Adipocyte (in vitro differentiated cells): ENCODE measurements around the gene PPP1R37.

ENCODE experiments used
- DNase-seq: peaks from one replicate; pipeline ENCODE4 v3.0.0-alpha.2; 2015; ENCODE audit warnings: low read depth
- H3K27me3 ChIP-seq: replicated peaks from 2 replicates; pipeline ENCODE4 v1.7.0; 2013; ENCODE audit warnings: mild to moderate bottlenecking, low read length, moderate library complexity; ENCODE audit not compliant: control insufficient read depth, insufficient read depth
- H3K36me3 ChIP-seq: 2 replicates; pipeline ENCODE4 v1.7.0; 2013; ENCODE audit warnings: low read length, mild to moderate bottlenecking, moderate library complexity; ENCODE audit not compliant: control insufficient read depth, insufficient read depth, severe bottlenecking
- H3K4me1 ChIP-seq: 2 replicates; pipeline ENCODE4 v1.7.0; 2013; ENCODE audit warnings: mild to moderate bottlenecking, low read length, moderate library complexity; ENCODE audit not compliant: control insufficient read depth, insufficient read depth
- H3K4me3 ChIP-seq: 2 replicates; pipeline ENCODE4 v1.7.0; 2013; ENCODE audit warnings: mild to moderate bottlenecking, low read length, moderate library complexity
- H3K9ac ChIP-seq: 2 replicates; pipeline ENCODE4 v1.7.0; 2013; ENCODE audit warnings: mild to moderate bottlenecking, low read length, moderate library complexity
- H3K9me3 ChIP-seq: 2 replicates; pipeline ENCODE4 v1.7.0; 2013; ENCODE audit warnings: mild to moderate bottlenecking, low read length, moderate library complexity; ENCODE audit not compliant: control insufficient read depth

The PPP1R37 gene

GRCh38 chr19:45087531-45087930 is 5.4 kb upstream of the PPP1R37 start:
- Histone ChIP-seq H3K36me3 (peaks cover 26% of the 10 kb centered on the region), H3K4me1 (peaks cover 8% of the 10 kb centered on the region), H3K4me3 (no peak overlapping the region), H3K9me3 (no peaks in the 10 kb centered on the region), H3K27me3 (no peaks in the 10 kb centered on the region), H3K9ac (no peak overlapping the region)
- no peak for DNase-seq

GRCh38 chr19:45090034-45090433 is 2.9 kb upstream of the PPP1R37 start:
- Histone ChIP-seq H3K4me3 (no peak overlapping the region), H3K9ac (no peak overlapping the region), H3K4me1 (peaks cover 22% of the 10 kb centered on the region), H3K9me3 (no peaks in the 10 kb centered on the region), H3K27me3 (no peaks in the 10 kb centered on the region), H3K36me3 (peaks cover 24% of the 10 kb centered on the region)
- DNase-seq = no peak

- Histone ChIP-seq H3K36me3 (peaks cover 22% of the 10 kb centered on the region), H3K9me3 (no peaks in the 10 kb centered on the region)
These were observed 2.4 kb upstream of the PPP1R37 start for GRCh38 chr19:45090606-45091005.

DNA sequence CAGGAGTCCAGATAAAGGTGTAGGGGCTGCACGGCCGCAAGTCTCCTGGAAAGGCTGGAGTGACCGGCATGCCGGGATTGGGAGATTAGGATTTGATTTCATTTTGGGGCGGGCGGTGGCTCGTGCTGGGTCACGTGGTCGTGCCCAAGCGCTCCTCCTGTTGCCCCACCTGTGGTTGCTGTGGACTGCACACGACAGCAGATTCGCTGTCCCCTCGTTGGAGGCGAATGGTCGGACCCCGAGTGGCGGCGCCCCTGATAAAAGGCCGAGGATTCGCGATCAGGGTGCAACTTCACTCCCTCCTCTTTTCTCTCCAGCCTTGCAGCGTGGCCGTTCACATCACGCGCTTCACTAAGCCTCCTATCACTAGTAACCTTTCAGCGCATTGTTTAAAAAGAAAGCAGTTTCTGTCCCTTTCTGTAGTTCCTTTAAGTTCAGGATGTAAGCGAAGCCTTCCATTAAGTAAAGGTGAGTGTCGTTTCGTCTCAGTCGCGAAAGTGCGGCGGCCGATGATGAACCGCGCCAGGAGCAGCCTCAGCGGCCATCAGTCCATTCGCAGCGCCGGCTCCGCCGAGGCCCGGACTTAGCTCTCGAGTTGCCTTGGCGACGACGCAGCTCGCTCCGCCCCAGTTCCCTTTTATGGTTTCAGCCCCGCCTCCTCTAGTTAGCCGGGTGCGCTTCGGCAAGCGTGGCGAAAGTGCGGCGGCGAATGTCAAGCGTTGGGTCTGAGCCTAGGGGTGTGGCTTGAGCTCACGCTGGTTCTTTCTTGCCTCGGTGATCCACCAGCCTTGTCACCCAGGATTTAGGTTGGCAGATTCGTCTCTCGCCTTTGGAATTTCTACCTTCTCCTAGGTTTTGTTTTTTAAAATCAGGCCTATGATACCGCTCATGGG is 1.7 kb upstream of the PPP1R37 start:
- H3K36me3 ChIP-seq = peaks cover 20% of the 10 kb centered on the region
- no peaks in the 10 kb centered on the region for H3K27me3 ChIP-seq
- H3K4me3 ChIP-seq = peak overlapping the region; percentile 98
- peak overlapping the region; percentile 97 for H3K9ac ChIP-seq
- H3K9me3 ChIP-seq = no peaks in the 10 kb centered on the region
- DNase-seq = peak; percentile 100
- H3K4me1 ChIP-seq = peaks cover 33% of the 10 kb centered on the region

More at GRCh38 chr19:45090606-45091005, 2.4 kb upstream of the PPP1R37 start:
- Histone ChIP-seq H3K9ac (peak overlapping the region; percentile 75), H3K4me3 (peak overlapping the region; percentile 98), H3K4me1 (peaks cover 26% of the 10 kb centered on the region), H3K27me3 (no peaks in the 10 kb centered on the region)
- no peak for DNase-seq

- Histone ChIP-seq H3K9ac (peak overlapping the region; percentile 97), H3K4me1 (peaks cover 51% of the 10 kb centered on the region), H3K36me3 (peaks cover 11% of the 10 kb centered on the region), H3K9me3 (no peaks in the 10 kb centered on the region), H3K4me3 (peak overlapping the region; percentile 98), H3K27me3 (no peaks in the 10 kb centered on the region)
- no peak for DNase-seq
These were observed 1.2 kb downstream of the PPP1R37 start for GRCh38 chr19:45094137-45094536.

DNA sequence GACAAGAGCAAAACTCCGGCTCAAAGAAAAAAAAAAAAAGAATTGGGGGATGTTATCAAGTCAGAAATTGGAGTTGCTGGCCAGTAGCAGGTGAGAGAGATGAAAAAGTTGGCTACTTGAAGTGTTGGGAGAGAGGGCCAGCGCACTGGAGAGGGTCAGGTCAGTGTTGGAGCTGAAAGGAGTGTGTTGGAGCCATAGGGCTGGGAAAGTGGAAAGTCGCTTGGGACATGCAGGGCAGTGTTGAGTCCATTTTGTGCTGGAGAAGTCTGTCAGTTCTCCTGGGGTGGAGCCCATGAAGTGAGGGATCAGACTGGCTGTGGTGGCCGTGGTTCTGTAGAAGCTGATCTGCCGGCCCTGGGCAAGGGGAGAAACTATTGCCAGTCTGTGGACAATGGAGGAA is 1.7 kb downstream of the PPP1R37 start:
- DNase-seq = no peak
- peak overlapping the region; percentile 98 for H3K4me3 ChIP-seq
- H3K9me3 ChIP-seq = no peaks in the 10 kb centered on the region

GRCh38 chr19:45095496-45096413 is 2.8 kb downstream of the PPP1R37 start:
- no peaks in the 10 kb centered on the region for H3K27me3 ChIP-seq
- H3K9ac ChIP-seq = no peak overlapping the region
- DNase-seq = no peak
- peaks cover 61% of the 10 kb centered on the region for H3K4me1 ChIP-seq
- H3K9me3 ChIP-seq = no peaks in the 10 kb centered on the region
- peaks cover under 1% of the 10 kb centered on the region for H3K36me3 ChIP-seq
- no peak overlapping the region for H3K4me3 ChIP-seq

More for the DNA sequence above, 1.7 kb downstream of the PPP1R37 start:
- peaks cover 56% of the 10 kb centered on the region for H3K4me1 ChIP-seq
- H3K27me3 ChIP-seq = no peaks in the 10 kb centered on the region
- peaks cover 11% of the 10 kb centered on the region for H3K36me3 ChIP-seq
- no peak overlapping the region for H3K9ac ChIP-seq

- DNase-seq = no peak
- no peaks in the 10 kb centered on the region for H3K27me3 ChIP-seq
- H3K4me1 ChIP-seq = peaks cover 59% of the 10 kb centered on the region
- no peak overlapping the region for H3K9ac ChIP-seq
- H3K4me3 ChIP-seq = no peak overlapping the region
- no peaks in the 10 kb centered on the region for H3K36me3 ChIP-seq
- H3K9me3 ChIP-seq = no peaks in the 10 kb centered on the region
These were observed 3.7 kb downstream of the PPP1R37 start for GRCh38 chr19:45096700-45097099.

DNA sequence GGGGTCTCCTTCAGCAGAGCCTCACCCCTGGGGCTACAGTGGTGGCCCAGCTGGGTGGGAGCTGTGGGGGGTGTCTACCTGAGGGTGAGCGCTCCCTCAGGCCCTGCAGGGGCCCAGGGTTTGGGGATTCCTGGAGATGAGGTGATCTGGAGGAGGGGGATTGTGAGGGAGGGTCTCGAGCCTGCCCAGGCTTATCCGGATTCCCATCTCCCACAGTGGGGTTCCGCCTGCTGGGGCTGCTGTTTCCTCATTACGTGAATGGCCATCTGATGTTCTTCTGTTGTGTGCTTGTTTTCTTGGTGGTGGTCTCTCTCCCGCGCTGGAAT is 4.4 kb downstream of the PPP1R37 start:
- peaks cover 59% of the 10 kb centered on the region for H3K4me1 ChIP-seq
- H3K27me3 ChIP-seq = no peaks in the 10 kb centered on the region

GRCh38 chr19:45097776-45098520 is 5.0 kb downstream of the PPP1R37 start:
- Histone ChIP-seq H3K9me3 (no peaks in the 10 kb centered on the region), H3K27me3 (no peaks in the 10 kb centered on the region), H3K4me3 (peak overlapping the region; percentile 59), H3K36me3 (no peaks in the 10 kb centered on the region), H3K9ac (peak overlapping the region; percentile 63), H3K4me1 (peaks cover 59% of the 10 kb centered on the region)
- peak; percentile 79 for DNase-seq

More for the DNA sequence above, 4.4 kb downstream of the PPP1R37 start:
- Histone ChIP-seq H3K9ac (peak overlapping the region; percentile 63), H3K9me3 (no peaks in the 10 kb centered on the region), H3K36me3 (no peaks in the 10 kb centered on the region), H3K4me3 (peak overlapping the region; percentile 59)
- no peak for DNase-seq
